C4-2B (cell line): ENCODE data around the gene CREBRF.

ENCODE experiments used
- H3K27ac ChIP-seq: fragments of 450-650 bp; 2 replicates; pipeline ENCODE4 v1.5.1; 2017
- CTCF ChIP-seq: fragments of 450-650 bp; conservative IDR thresholded peaks from 2 replicates; pipeline ENCODE4 v1.5.1; 2017; ENCODE audit warnings: mild to moderate bottlenecking
- ZFX ChIP-seq: fragments of 450-650 bp; IDR thresholded peaks from 2 replicates; pipeline ENCODE4 v1.6.1; 2017

The CREBRF gene

GRCh38 chr5:173055983-173056782 is at the start of gene CREBRF:
TSS of gene CREBRF (plus strand) at chr5:173056352. CDS start at chr5:173080776, 24,424 bp downstream.
- TF ChIP-seq ZFX, result peak; percentile 29; the same call in 1 of the 2 replicates
- no peak for TF ChIP-seq CTCF
- peak within 1 kb of the TSS; percentile 75 for H3K27ac ChIP-seq

- H3K27ac ChIP-seq, result peak overlapping the region; percentile 86
- TF ChIP-seq CTCF (no peak), ZFX (no peak)
These were observed 46.1 kb upstream of the CREBRF start for GRCh38 chr5:173010021-173010420.

- TF ChIP-seq ZFX, result no peak
- peak; percentile 84 for TF ChIP-seq CTCF
- H3K27ac ChIP-seq, result peak overlapping the region; percentile 86
These were observed 45.3 kb upstream of the CREBRF start for GRCh38 chr5:173010547-173011464.

GRCh38 chr5:173011566-173011965 is 44.6 kb upstream of the CREBRF start:
- TF ChIP-seq ZFX (no peak), CTCF (no peak)

GRCh38 chr5:173012882-173013281 is 43.3 kb upstream of the CREBRF start:
- H3K27ac ChIP-seq, result peak overlapping the region; percentile 86
- TF ChIP-seq ZFX (no peak), CTCF (no peak)

More at GRCh38 chr5:173011566-173011965, 44.6 kb upstream of the CREBRF start:
- peak overlapping the region; percentile 86 for H3K27ac ChIP-seq

GRCh38 chr5:173014671-173015070 is 41.5 kb upstream of the CREBRF start:
- TF ChIP-seq ZFX (no peak), CTCF (no peak)
- no peak overlapping the region for H3K27ac ChIP-seq

- TF ChIP-seq ZFX (no peak), CTCF (no peak)
- peak overlapping the region; percentile 74 for H3K27ac ChIP-seq
These were observed 41.0 kb upstream of the CREBRF start for GRCh38 chr5:173015192-173015591.
